ENCODE data around the gene DMPK.
A peak's percentile ranks its signal among the peaks of the same experiment; 100 is the strongest.

DMPK gene

DNA sequence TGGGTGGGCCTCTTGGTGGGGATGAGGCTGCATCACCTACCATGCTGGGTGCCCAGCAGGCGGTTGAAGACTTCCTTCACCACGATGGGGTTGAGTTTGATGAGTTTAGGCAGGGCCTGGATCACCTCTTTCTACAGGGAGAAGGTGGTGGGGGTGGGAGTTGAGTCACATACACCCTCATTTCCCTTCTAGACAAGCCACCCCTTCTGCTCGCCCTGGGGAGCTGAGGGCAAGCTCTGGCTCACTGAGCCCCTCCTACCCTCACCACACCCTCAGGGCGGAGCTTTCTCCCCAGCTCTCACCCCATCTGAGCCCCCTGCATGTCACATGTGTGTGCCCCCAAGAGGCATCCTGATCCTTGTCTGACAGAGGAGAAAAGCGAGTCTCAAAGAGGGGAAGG, 40.4 kb upstream of the DMPK start:
- H3K9me3 ChIP-seq (ENCODE audit: control insufficient read depth, insufficient read depth, low read length) = no peaks in the 10 kb centered on the region
- no peak overlapping the region for H3K9ac ChIP-seq (ENCODE audit: low read depth, low read length)
- no peaks in the 10 kb centered on the region for H3K27me3 ChIP-seq (ENCODE audit: control insufficient read depth, insufficient read depth, low read length)
- peaks cover 78% of the 10 kb centered on the region for H3K36me3 ChIP-seq (ENCODE audit: control insufficient read depth, insufficient read depth, low read length)
- H3K4me3 ChIP-seq (ENCODE audit: low read depth, low read length) = no peak overlapping the region
- H3K27ac ChIP-seq (ENCODE audit: low read depth, low read length) = no peak overlapping the region
- H3K4me1 ChIP-seq (ENCODE audit: control insufficient read depth, insufficient read depth, low read length) = peaks cover 8% of the 10 kb centered on the region; the same call in 1 of the 2 replicates

DNA sequence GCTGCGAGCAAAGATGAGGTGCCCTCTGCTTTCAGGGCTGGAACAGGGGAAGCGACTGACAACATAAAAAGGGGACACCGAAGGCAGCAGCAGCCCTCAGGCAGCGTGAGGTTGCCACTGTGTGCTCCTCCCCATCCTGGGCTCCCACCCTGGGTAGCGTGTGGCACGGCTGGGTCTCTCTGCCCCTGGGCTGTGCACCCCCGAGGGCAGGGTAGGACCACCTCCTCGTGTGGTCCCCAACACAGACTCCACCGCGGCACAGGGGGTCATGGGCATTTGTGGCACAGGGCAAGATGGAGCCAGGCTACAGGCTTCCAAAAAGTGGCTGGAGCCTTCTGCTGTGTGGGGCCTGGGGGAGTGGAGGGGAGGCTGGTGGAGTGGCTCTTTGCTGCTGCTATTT, 39.3 kb upstream of the DMPK start:
- H3K4me3 ChIP-seq (ENCODE audit: low read depth, low read length) = no peak overlapping the region
- H3K4me1 ChIP-seq (ENCODE audit: control insufficient read depth, insufficient read depth, low read length) = peaks cover 16% of the 10 kb centered on the region
- H3K36me3 ChIP-seq (ENCODE audit: control insufficient read depth, insufficient read depth, low read length) = peaks cover 67% of the 10 kb centered on the region
- H3K27me3 ChIP-seq (ENCODE audit: control insufficient read depth, insufficient read depth, low read length) = no peaks in the 10 kb centered on the region
- no peaks in the 10 kb centered on the region for H3K9me3 ChIP-seq (ENCODE audit: control insufficient read depth, insufficient read depth, low read length)
- H3K9ac ChIP-seq (ENCODE audit: low read depth, low read length) = no peak overlapping the region
- H3K27ac ChIP-seq (ENCODE audit: low read depth, low read length) = no peak overlapping the region

DNA sequence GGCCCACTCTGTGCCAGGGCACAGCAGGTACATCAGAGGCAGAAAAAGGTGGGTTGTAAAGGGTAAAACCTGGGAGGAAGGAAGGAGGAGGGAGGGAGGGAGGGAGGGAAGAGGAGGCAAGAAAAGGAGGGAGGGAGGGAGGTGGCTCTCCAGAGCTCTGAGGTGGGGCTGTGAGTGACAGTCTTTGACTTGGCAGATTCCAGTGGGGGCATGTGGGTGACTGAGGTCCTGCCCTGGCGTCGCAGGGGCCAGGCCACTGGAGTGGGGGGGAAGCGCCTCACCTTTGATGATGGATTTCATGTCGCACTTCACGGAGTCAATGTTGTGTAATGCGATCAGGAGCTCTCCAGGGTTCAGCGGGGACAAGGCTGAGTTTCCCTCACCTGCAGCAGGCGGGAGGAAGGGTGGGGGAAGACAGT, 38.8 kb upstream of the DMPK start:
- Histone ChIP-seq H3K36me3 (ENCODE audit: control insufficient read depth, insufficient read depth, low read length) (peaks cover 62% of the 10 kb centered on the region), H3K4me3 (ENCODE audit: low read depth, low read length) (no peak overlapping the region), H3K27me3 (ENCODE audit: control insufficient read depth, insufficient read depth, low read length) (no peaks in the 10 kb centered on the region), H3K9me3 (ENCODE audit: control insufficient read depth, insufficient read depth, low read length) (no peaks in the 10 kb centered on the region), H3K27ac (ENCODE audit: low read depth, low read length) (no peak overlapping the region), H3K9ac (ENCODE audit: low read depth, low read length) (no peak overlapping the region), H3K4me1 (ENCODE audit: control insufficient read depth, insufficient read depth, low read length) (peaks cover 16% of the 10 kb centered on the region)

DNA sequence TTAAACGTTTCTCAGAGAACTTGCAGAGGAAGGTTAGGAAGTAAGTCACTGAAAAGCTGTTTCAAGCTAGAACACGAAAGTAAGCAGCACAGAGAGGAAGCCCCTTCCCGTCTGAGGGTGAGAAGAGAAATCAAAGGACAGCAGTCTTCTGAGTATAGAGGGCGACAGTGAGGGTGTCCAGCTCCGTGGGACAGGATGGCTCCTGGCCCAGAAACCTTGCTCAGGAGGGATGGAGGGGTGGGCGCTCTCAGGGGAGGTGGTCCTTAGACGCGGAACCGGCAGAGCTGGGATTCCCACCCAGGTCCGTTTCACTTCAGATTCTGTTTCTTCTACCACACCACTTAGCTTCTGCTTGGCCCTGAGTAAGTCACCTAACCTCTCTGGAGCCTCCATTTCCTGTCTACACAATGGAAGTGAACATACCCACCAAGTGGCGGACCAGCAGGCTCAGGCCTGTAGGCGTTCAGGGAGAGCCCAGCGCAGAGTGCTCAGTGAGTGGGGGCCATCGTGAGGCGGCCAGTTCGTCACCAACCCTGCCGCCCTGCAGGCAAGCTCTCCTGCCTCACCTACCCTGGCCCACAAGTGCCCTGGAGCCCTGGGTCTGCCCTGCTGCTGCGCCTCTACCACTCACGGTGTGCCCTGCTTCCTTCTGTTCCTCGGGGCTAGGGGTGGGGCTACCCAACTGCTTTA, 38.3 kb upstream of the DMPK start:
- H3K27me3 ChIP-seq (ENCODE audit: control insufficient read depth, insufficient read depth, low read length) = no peaks in the 10 kb centered on the region
- H3K4me3 ChIP-seq (ENCODE audit: low read depth, low read length) = no peak overlapping the region

DNA sequence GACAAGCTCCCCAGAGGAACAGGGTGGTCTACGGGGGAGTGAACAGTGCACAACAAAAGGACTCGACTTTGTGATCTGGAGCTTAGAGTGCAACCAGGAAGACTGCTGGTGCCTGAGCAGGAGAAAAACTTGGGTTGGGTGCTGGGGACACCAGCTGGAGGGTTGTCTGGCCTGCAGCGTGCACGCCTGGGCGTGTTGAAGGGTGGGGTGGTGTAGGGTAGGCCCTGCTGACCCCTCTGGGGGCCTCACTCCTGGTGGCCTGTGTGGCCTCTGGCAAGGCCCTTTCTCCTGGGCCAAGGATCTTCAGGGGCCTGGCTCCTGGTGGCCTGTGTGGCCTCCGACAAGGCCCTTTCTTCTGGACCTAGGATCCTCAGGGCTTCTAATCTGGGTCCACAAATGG, 37.5 kb upstream of the DMPK start:
- Histone ChIP-seq H3K9me3 (ENCODE audit: control insufficient read depth, insufficient read depth, low read length) (no peaks in the 10 kb centered on the region), H3K4me3 (ENCODE audit: low read depth, low read length) (no peak overlapping the region), H3K27ac (ENCODE audit: low read depth, low read length) (no peak overlapping the region), H3K4me1 (ENCODE audit: control insufficient read depth, insufficient read depth, low read length) (peaks cover 16% of the 10 kb centered on the region), H3K27me3 (ENCODE audit: control insufficient read depth, insufficient read depth, low read length) (no peaks in the 10 kb centered on the region), H3K9ac (ENCODE audit: low read depth, low read length) (no peak overlapping the region), H3K36me3 (ENCODE audit: control insufficient read depth, insufficient read depth, low read length) (peaks cover 49% of the 10 kb centered on the region)

More for the DNA sequence above, 38.3 kb upstream of the DMPK start:
- no peak overlapping the region for H3K9ac ChIP-seq (ENCODE audit: low read depth, low read length)
- H3K27ac ChIP-seq (ENCODE audit: low read depth, low read length) = no peak overlapping the region
- peaks cover 16% of the 10 kb centered on the region for H3K4me1 ChIP-seq (ENCODE audit: control insufficient read depth, insufficient read depth, low read length)
- H3K9me3 ChIP-seq (ENCODE audit: control insufficient read depth, insufficient read depth, low read length) = no peaks in the 10 kb centered on the region
- peaks cover 57% of the 10 kb centered on the region for H3K36me3 ChIP-seq (ENCODE audit: control insufficient read depth, insufficient read depth, low read length)

DNA sequence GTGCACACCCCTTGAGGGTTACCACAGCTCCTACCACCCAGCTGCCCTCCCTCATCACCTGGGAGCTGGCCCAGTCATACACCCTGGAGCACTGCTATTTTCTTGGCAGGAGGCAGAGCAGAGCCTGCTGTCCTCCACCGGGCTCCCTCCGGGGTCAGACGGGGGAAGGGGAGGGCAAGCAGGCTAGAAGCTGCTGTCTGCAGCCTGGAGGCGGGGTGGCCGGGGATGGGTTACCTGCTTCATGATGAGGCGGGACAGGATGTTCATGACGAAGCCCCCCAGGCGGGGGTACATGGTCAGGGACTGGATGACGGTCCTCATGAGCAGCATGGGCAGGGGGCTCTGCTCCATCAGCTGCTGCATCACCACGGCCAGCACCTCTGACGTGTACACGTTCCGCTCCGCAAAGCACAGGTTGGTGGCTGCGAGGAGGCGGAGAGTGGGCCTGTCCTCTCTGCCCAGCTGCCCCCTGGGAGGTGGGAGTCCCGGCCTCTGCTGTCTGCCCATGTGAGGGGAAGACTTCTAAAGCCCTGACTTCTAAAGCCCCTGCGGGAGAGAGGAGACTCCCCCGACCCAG, 35.5 kb upstream of the DMPK start:
- Histone ChIP-seq H3K27ac (ENCODE audit: low read depth, low read length) (peak overlapping the region; percentile 49), H3K4me3 (ENCODE audit: low read depth, low read length) (no peak overlapping the region), H3K9ac (ENCODE audit: low read depth, low read length) (no peak overlapping the region), H3K4me1 (ENCODE audit: control insufficient read depth, insufficient read depth, low read length) (peaks cover 16% of the 10 kb centered on the region), H3K27me3 (ENCODE audit: control insufficient read depth, insufficient read depth, low read length) (no peaks in the 10 kb centered on the region), H3K9me3 (ENCODE audit: control insufficient read depth, insufficient read depth, low read length) (no peaks in the 10 kb centered on the region), H3K36me3 (ENCODE audit: control insufficient read depth, insufficient read depth, low read length) (peaks cover 29% of the 10 kb centered on the region)

DNA sequence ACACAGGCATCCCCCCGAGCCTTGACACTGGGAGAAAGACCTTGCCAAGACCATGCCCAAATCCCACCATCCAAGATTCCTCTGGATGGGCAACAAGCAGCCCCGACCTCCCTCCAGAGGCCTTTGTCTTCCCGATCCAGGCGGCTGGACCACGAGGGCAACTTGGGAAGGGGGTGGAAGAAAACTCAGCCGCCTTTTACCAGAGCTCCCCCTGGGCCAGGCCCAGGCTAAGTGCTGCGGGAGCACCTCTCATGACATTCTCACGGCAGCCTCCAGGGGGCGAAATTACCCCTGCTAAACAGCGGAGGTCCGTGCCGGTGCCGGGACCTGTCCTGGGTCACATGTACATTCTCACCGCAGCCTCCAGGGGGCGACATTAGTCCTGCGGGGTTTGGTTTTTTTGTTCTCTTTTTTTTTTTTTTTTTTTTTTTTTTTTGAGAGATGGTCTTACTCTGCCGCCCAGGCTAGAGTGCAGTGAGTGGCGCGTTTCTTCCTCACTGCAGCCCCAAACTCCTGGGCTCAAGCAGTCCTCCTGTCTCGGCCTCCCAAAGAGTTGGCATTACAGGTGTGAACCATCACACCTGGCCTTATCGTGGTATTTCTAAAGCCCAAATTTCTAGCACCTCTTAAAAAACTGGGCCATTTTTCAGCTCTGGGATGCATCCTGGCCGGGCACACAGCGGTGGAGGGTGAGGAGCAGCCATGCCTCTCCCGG, 34.9 kb upstream of the DMPK start:
- H3K27me3 ChIP-seq (ENCODE audit: control insufficient read depth, insufficient read depth, low read length) = no peaks in the 10 kb centered on the region
- peaks cover 16% of the 10 kb centered on the region for H3K4me1 ChIP-seq (ENCODE audit: control insufficient read depth, insufficient read depth, low read length)
- H3K9me3 ChIP-seq (ENCODE audit: control insufficient read depth, insufficient read depth, low read length) = no peaks in the 10 kb centered on the region
- peak overlapping the region; percentile 61 for H3K4me3 ChIP-seq (ENCODE audit: low read depth, low read length)
- H3K27ac ChIP-seq (ENCODE audit: low read depth, low read length) = peak overlapping the region; percentile 91
- H3K9ac ChIP-seq (ENCODE audit: low read depth, low read length) = peak overlapping the region; percentile 80
- H3K36me3 ChIP-seq (ENCODE audit: control insufficient read depth, insufficient read depth, low read length) = peaks cover 23% of the 10 kb centered on the region

DNA sequence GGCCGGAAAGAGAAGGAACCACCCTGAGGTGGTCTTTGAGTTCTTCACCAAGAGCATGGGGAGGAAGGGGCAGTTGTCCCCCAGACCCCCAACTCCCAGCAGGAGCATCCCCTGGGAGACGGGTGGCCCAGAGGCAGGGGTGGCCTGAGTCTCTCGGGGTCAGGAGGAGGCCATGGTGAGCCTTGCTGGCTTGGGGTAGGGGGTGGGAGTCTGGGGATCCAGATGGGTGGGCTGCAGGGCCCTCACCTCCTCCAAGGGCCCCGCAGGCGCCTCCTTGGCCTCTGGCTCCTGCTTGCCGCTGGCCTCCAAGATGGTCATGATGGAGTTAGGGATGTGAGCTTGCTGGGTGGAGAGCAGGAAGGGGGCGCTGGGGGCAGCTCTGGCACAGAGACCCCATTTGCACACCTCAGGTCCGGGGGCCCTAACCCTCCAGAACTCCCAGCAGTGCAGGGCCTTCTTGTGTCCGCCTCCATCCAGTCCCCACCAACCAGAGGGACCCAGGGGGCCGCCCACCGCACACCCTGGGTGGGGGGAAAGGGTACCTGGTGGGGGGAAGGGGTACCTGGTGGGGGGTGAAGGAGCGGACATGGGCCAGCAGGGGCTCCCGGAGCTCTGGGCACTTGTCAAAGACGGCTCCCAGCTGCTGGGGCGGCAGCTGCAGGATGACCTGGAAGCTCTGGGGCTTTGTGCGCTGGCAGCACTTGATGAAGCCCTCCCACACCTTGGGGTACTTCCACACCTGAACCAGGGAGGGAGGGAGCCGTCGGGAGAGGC, 34.1 kb upstream of the DMPK start:
- Histone ChIP-seq H3K27ac (ENCODE audit: low read depth, low read length) (peak overlapping the region; percentile 91), H3K27me3 (ENCODE audit: control insufficient read depth, insufficient read depth, low read length) (no peaks in the 10 kb centered on the region), H3K36me3 (ENCODE audit: control insufficient read depth, insufficient read depth, low read length) (peaks cover 19% of the 10 kb centered on the region), H3K9me3 (ENCODE audit: control insufficient read depth, insufficient read depth, low read length) (no peaks in the 10 kb centered on the region), H3K4me3 (ENCODE audit: low read depth, low read length) (peak overlapping the region; percentile 61), H3K4me1 (ENCODE audit: control insufficient read depth, insufficient read depth, low read length) (peaks cover 16% of the 10 kb centered on the region), H3K9ac (ENCODE audit: low read depth, low read length) (peak overlapping the region; percentile 80)

DNA sequence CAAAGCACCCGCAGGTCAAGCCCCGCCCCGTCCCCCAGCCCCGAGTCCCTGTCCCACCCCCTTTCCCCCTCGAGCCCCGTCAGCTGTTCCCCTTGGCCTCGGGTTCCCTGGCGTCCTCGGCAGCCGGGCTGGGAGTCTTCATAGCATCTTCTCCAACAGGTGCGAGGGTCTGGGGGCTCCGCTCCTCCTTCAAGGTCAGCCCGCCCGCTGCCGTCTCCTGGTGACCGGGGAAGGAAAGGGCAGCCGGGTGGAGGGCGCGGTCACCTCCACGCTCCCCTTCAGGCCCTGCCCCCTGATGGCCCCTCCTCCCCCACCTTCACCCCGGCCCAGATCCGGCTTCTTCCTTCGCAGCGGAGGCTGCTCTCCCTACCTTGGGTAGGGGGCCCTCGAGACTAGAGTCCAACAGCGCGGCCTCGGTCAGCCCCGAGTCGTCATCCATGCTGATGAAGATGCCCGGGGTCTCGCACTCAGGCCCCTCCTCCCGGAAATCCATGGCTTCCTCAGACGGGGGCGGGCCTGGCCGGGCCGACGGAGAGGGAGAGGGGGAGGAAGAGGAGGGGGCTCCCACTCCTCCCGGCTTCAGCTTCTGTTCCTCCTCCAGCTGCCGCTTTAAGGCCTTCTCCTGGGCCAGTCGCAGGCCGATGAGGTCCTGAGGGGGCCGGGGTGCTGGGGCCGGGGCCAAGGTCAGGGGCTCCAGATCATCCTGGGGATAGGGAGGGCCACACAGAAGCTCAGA, 33.4 kb upstream of the DMPK start:
- H3K27me3 ChIP-seq (ENCODE audit: control insufficient read depth, insufficient read depth, low read length) = no peaks in the 10 kb centered on the region
- peaks cover 16% of the 10 kb centered on the region for H3K4me1 ChIP-seq (ENCODE audit: control insufficient read depth, insufficient read depth, low read length)
- peak overlapping the region; percentile 61 for H3K4me3 ChIP-seq (ENCODE audit: low read depth, low read length)
- H3K9me3 ChIP-seq (ENCODE audit: control insufficient read depth, insufficient read depth, low read length) = no peaks in the 10 kb centered on the region
- peaks cover 13% of the 10 kb centered on the region for H3K36me3 ChIP-seq (ENCODE audit: control insufficient read depth, insufficient read depth, low read length)
- H3K27ac ChIP-seq (ENCODE audit: low read depth, low read length) = peak overlapping the region; percentile 91
- peak overlapping the region; percentile 35; the same call in 1 of the 2 replicates for H3K9ac ChIP-seq (ENCODE audit: low read depth, low read length)

DNA sequence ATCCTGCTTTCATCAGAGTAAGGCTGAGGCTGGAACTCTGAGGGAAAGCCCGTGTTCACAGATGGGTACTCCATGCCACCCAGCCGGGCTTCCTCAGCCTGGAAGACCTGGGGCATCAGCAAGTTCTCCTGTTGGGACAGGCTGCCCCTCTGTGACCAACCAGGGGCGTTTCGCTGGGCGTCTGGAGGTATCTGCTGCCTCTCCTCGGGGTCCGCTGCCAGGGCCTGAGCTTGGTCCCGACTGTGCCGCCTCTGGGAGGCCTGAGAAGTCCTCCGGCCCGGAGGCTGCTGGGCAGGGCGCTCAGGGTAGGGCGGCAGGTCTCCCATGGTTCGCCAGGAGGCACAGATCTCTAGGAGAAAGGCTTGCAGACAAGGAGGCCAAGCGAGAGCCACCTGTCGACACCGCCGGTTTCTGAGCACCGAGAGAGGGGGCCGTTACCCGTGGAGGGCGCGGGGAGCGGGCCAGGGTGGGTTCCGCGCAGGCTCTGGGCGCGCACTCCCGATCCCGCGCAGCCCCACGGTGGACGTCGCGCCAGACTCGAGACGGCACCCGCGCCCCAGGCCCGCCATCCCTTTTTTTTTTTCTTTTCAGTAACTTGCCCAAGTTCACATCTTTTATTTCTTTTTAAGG, 32.7 kb upstream of the DMPK start, which contains the start of gene RSPH6A:
Gene RSPH6A (minus strand): TSS at position 458 of the 630 bp plus-strand sequence. CDS start 132 bp downstream, at position 326.
- Histone ChIP-seq H3K4me3 (ENCODE audit: low read depth, low read length) (peak within 1 kb of the TSS; percentile 61), H3K9ac (ENCODE audit: low read depth, low read length) (peak within 1 kb of the TSS; percentile 53)

More for the DNA sequence above, 32.7 kb upstream of the DMPK start, which contains the start of gene RSPH6A:
- peaks cover 16% of the 10 kb centered on the region for H3K4me1 ChIP-seq (ENCODE audit: control insufficient read depth, insufficient read depth, low read length)
- H3K27me3 ChIP-seq (ENCODE audit: control insufficient read depth, insufficient read depth, low read length) = no peaks in the 10 kb centered on the region
- peak within 1 kb of the TSS; percentile 91 for H3K27ac ChIP-seq (ENCODE audit: low read depth, low read length)
- H3K36me3 ChIP-seq (ENCODE audit: control insufficient read depth, insufficient read depth, low read length) = peaks cover 6% of the 10 kb centered on the region; the same call in 1 of the 2 replicates
- no peaks in the 10 kb centered on the region for H3K9me3 ChIP-seq (ENCODE audit: control insufficient read depth, insufficient read depth, low read length)
